Measurements from ENCODE around the gene BSCL2.

- TF ChIP-seq CTCF (conservative IDR thresholded peaks at IDR 0.05 in 1 of 2, IDR thresholded peaks at IDR 0.05 in 1 of 2; ENCODE audit: low read depth in 1 of 2, low read length in 2 of 2) (no peak), EZH2 (IDR thresholded peaks at IDR 0.05; ENCODE audit: low read length, missing control alignments) (no peak)
Measured at GRCh38 chr11:62708793-62709192, 1.6 kb upstream of the BSCL2 start.
